ENCODE data around the gene DTD2. TPM values are rescaled to one million over a fixed set of nuclear protein-coding genes. Genes with fewer than 3 reads are reported as not detected.

The DTD2 gene
- total and polyA plus RNA-seq, 9 of the 15 experiments (the other 6 are each of a cell fraction or from before 2014, with no cell fraction given) = 3.8 to 24.1 (median 15.2) TPM

DNA sequence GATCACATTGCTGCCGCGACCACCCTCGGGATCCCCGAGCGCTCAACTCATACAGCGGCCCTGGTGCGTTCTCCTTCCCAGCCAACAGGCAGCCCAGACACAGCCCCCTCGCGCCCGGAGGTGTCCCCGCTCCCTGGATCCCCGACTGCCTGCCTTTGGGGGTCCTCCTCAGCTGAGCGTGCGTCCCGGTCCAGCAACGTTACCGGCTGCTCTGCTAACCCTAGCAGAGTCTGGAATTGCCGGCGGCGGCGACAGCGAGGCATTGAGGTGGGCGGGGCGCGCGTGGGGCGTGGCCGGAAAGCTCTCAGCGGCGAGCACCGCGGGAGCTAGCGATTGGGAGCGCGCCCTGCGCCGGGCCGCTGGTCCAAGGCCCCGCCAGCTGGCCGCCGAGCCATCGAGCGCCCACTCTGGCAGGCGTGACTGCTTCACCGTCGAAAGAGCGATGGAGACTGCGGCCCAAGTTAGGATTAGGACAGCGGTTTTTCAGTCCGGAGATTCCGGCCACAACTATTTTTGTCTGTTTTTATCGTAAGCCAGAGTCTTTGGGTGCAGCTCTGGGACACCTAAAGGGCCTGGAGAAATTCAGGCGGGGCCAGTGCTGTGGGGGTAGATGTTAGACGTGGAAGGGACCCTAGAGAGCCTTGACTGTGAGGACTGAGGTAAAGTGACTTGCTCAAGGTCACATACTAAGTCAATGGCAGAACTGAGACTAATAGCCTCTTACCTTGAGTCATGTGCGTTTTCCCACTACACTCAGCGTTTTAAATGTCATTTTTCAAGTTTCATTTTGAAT, 36.8 kb downstream of the DTD2 start, which contains the start of gene HEATR5A (continued):
- TF ChIP-seq RNF2 (IDR thresholded peaks at IDR 0.05) (peak; percentile 60; the same call in 1 of the 2 replicates), GTF2E2 (tag; IDR thresholded peaks at IDR 0.05) (peak; percentile 73; the same call in 1 of the 2 replicates), CHD1 (IDR thresholded peaks at IDR 0.05; ENCODE audit: low read length) (peak; percentile 43), PCBP1 (IDR thresholded peaks at IDR 0.05; ENCODE audit: low read depth, low read length, poor library complexity, severe bottlenecking) (no peak), FOSL1 (tag; conservative IDR thresholded peaks at IDR 0.05) (peak; percentile 34), ATF7 (IDR thresholded peaks at IDR 0.05) (peak; percentile 79; the same call in 1 of the 2 replicates), HMGN3 (IDR thresholded peaks at IDR 0.05; ENCODE audit: borderline replicate concordance, extremely low read depth, insufficient read length, low read depth, low read length) (peak; percentile 60), SREBF2 (CRISPR knock-in tag; IDR thresholded peaks at IDR 0.05) (no peak), GTF2F1 (IDR thresholded peaks at IDR 0.05; ENCODE audit: low read depth, low read length) (0 out of 2 replicates have a peak, but pooled peaks have one; percentile 26), EGR1 (conservative IDR thresholded peaks at IDR 0.05) (0 out of 2 replicates have a peak, but pooled peaks have one; percentile 44), ARNT (IDR thresholded peaks at IDR 0.05) (peak in 1 of 2 experiments; percentile 42; a peak in 1 of 4 replicates), ESRRB (CRISPR knock-in tag; IDR thresholded peaks at IDR 0.05; ENCODE audit: borderline replicate concordance) (no peak), FOXM1 (IDR thresholded peaks at IDR 0.05; ENCODE audit: low read depth) (peak; percentile 79; the same call in 1 of the 2 replicates), FOXM1 (CRISPR knock-in tag; IDR thresholded peaks at IDR 0.05; ENCODE audit: low read depth) (no peak), RBM34 (IDR thresholded peaks at IDR 0.05; ENCODE audit: borderline replicate concordance, insufficient read depth, low read length) (no peak), TAF1 (IDR thresholded peaks at IDR 0.05; ENCODE audit: control insufficient read depth, extremely low read depth, insufficient read depth, low read length, severe bottlenecking) (peak; percentile 86), ZNF584 (CRISPR knock-in tag; IDR thresholded peaks at IDR 0.05; ENCODE audit: low read depth) (0 out of 2 replicates have a peak, but pooled peaks have one; percentile 20)
- TF ChIP-seq, protein P1, sequence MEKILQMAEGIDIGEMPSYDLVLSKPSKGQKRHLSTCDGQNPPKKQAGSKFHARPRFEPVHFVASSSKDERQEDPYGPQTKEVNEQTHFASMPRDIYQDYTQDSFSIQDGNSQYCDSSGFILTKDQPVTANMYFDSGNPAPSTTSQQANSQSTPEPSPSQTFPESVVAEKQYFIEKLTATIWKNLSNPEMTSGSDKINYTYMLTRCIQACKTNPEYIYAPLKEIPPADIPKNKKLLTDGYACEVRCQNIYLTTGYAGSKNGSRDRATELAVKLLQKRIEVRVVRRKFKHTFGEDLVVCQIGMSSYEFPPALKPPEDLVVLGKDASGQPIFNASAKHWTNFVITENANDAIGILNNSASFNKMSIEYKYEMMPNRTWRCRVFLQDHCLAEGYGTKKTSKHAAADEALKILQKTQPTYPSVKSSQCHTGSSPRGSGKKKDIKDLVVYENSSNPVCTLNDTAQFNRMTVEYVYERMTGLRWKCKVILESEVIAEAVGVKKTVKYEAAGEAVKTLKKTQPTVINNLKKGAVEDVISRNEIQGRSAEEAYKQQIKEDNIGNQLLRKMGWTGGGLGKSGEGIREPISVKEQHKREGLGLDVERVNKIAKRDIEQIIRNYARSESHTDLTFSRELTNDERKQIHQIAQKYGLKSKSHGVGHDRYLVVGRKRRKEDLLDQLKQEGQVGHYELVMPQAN (IDR thresholded peaks at IDR 0.05; ENCODE audit: borderline replicate concordance) = peak; percentile 67; the same call in 1 of the 2 replicates
- TF ChIP-seq, protein P2, sequence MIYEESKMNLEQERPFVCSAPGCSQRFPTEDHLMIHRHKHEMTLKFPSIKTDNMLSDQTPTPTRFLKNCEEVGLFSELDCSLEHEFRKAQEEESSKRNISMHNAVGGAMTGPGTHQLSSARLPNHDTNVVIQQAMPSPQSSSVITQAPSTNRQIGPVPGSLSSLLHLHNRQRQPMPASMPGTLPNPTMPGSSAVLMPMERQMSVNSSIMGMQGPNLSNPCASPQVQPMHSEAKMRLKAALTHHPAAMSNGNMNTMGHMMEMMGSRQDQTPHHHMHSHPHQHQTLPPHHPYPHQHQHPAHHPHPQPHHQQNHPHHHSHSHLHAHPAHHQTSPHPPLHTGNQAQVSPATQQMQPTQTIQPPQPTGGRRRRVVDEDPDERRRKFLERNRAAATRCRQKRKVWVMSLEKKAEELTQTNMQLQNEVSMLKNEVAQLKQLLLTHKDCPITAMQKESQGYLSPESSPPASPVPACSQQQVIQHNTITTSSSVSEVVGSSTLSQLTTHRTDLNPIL (CRISPR knock-in tag; IDR thresholded peaks at IDR 0.05) = no peak
- TF ChIP-seq, protein P3, sequence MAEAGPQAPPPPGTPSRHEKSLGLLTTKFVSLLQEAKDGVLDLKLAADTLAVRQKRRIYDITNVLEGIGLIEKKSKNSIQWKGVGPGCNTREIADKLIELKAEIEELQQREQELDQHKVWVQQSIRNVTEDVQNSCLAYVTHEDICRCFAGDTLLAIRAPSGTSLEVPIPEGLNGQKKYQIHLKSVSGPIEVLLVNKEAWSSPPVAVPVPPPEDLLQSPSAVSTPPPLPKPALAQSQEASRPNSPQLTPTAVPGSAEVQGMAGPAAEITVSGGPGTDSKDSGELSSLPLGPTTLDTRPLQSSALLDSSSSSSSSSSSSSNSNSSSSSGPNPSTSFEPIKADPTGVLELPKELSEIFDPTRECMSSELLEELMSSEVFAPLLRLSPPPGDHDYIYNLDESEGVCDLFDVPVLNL (CRISPR knock-in tag; IDR thresholded peaks at IDR 0.05; ENCODE audit: low read depth) = peak; percentile 57; the same call in 1 of the 2 replicates
- TF ChIP-seq, protein P4, sequence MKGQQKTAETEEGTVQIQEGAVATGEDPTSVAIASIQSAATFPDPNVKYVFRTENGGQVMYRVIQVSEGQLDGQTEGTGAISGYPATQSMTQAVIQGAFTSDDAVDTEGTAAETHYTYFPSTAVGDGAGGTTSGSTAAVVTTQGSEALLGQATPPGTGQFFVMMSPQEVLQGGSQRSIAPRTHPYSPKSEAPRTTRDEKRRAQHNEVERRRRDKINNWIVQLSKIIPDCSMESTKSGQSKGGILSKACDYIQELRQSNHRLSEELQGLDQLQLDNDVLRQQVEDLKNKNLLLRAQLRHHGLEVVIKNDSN (CRISPR knock-in tag; IDR thresholded peaks at IDR 0.05) = no peak
